ENCODE data around the gene C17orf67.
A peak's percentile ranks its signal among the peaks of the same experiment; 100 is the strongest.

Gene C17orf67

DNA sequence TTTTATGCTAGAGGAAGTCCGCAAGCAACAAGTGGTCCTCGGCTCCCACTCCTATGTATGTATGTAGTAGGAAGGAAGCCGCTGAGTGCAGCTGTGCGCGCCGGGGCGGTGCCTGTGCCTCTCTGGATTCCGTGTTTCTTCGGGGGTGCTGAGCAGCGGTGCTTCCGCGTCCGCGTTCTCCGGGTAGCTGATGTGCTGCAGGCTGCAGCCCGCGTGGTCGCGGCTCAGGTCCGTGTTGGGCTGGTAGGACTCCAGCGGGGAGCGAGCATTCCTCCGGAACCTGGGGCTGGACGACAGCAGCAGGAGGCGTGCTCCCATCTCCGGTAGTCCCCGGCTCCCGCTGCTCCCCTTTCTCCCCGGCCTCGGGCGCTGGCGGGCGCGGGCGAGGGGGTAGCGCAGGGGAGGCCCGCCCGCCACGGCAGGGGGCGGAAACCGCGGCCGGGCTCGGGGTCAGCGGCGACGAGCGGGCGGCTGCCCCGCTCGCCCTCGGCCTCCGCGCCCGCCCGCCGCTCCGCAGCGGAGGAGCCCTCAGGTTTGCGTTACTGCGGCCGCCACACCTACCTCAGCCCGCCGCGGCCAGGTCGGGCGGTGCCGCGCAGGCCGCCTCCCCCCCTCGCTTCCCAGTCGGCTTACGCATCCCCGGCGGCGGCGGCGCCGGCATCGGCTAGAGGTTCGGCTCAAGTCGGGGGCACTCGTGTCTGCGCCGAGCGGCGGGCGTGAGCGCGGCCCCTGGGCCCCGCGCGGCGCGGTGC lies 487 bp downstream of the C17orf67 start:
- DNase-seq (ENCODE audit: extremely low read depth, insufficient read length): peak; percentile 90
- H3K27me3 ChIP-seq (replicated peaks; ENCODE audit: control insufficient read depth, insufficient read depth, low read length): no peaks in the 10 kb centered on the region
- peaks cover 5% of the 10 kb centered on the region for H3K36me3 ChIP-seq (ENCODE audit: control insufficient read depth, insufficient read depth, low read length)

DNA sequence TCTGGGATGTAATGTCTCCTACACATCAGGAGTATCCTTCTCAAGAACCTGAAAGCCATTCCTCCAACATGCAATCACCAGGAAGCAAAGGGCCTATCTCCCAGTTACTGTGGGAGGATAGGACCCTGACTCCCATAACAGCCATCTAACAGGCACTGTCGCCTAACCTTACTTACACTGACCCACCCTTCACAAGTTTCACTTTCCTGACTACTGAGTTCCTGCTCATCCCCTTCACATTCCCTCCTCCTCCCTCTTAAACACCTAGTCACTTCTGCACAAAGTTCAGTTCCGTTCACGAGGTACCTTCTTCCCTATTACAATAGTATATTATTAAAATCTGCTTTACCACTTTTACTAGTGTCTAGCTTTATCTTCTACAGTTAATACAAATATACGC lies 1.3 kb downstream of the C17orf67 start:
- TF ChIP-seq, protein P1, sequence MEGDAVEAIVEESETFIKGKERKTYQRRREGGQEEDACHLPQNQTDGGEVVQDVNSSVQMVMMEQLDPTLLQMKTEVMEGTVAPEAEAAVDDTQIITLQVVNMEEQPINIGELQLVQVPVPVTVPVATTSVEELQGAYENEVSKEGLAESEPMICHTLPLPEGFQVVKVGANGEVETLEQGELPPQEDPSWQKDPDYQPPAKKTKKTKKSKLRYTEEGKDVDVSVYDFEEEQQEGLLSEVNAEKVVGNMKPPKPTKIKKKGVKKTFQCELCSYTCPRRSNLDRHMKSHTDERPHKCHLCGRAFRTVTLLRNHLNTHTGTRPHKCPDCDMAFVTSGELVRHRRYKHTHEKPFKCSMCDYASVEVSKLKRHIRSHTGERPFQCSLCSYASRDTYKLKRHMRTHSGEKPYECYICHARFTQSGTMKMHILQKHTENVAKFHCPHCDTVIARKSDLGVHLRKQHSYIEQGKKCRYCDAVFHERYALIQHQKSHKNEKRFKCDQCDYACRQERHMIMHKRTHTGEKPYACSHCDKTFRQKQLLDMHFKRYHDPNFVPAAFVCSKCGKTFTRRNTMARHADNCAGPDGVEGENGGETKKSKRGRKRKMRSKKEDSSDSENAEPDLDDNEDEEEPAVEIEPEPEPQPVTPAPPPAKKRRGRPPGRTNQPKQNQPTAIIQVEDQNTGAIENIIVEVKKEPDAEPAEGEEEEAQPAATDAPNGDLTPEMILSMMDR (IDR thresholded peaks at IDR 0.05; ENCODE audit: insufficient read depth, low read length, poor library complexity, severe bottlenecking): no peak
- Histone ChIP-seq H3K27me3 (replicated peaks; ENCODE audit: control insufficient read depth, insufficient read depth, low read length) (no peaks in the 10 kb centered on the region), H3K4me3 (replicated peaks; ENCODE audit: low read depth, low read length) (peak overlapping the region; percentile 87), H3K36me3 (ENCODE audit: control insufficient read depth, insufficient read depth, low read length) (peaks cover 5% of the 10 kb centered on the region)
- no peak for DNase-seq (ENCODE audit: extremely low read depth, insufficient read length)

More for the DNA sequence above, 487 bp downstream of the C17orf67 start:
- TF ChIP-seq, protein P1 (IDR thresholded peaks at IDR 0.05; ENCODE audit: insufficient read depth, low read length, poor library complexity, severe bottlenecking): no peak
- H3K4me3 ChIP-seq (replicated peaks; ENCODE audit: low read depth, low read length): peak overlapping the region; percentile 87

DNA sequence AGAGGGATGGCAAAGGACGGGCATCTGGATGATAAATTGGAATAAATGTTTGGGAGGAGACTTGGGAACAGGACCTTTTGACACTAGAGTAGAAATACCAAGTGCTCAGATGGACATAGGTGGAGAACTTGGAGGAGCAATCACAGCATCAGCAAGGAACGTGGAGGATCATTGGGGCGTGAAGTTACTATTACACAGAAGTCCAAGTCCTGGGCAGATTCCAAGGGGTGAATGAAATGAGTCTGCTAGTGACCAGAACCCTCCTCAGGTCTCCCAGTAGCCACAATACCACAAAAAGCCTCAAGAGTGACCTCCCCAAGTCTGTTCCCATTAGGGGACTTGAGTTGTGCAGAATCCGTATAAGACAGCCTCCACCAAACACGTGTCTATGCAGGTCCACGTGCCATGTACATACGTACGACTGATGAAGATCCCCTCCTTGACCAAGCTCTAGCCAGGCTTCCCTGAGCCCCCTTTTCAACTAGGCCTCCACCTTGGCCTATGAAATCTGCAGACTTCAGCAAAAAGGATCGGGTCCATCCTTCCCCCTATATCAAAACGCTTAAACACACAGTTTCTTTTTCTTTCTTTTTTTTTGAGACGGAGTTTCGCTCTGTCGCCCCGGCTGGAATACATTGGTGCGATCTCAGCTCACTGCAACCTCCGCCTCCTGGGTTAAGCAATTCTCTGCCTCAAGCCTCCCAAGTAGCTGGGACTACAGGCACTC lies 2.2 kb downstream of the C17orf67 start:
- no peak for DNase-seq (ENCODE audit: extremely low read depth, insufficient read length)
- Histone ChIP-seq H3K36me3 (ENCODE audit: control insufficient read depth, insufficient read depth, low read length) (peaks cover 5% of the 10 kb centered on the region), H3K4me3 (replicated peaks; ENCODE audit: low read depth, low read length) (no peak overlapping the region), H3K27me3 (replicated peaks; ENCODE audit: control insufficient read depth, insufficient read depth, low read length) (no peaks in the 10 kb centered on the region)
- TF ChIP-seq, protein P1 (IDR thresholded peaks at IDR 0.05; ENCODE audit: insufficient read depth, low read length, poor library complexity, severe bottlenecking): no peak

DNA sequence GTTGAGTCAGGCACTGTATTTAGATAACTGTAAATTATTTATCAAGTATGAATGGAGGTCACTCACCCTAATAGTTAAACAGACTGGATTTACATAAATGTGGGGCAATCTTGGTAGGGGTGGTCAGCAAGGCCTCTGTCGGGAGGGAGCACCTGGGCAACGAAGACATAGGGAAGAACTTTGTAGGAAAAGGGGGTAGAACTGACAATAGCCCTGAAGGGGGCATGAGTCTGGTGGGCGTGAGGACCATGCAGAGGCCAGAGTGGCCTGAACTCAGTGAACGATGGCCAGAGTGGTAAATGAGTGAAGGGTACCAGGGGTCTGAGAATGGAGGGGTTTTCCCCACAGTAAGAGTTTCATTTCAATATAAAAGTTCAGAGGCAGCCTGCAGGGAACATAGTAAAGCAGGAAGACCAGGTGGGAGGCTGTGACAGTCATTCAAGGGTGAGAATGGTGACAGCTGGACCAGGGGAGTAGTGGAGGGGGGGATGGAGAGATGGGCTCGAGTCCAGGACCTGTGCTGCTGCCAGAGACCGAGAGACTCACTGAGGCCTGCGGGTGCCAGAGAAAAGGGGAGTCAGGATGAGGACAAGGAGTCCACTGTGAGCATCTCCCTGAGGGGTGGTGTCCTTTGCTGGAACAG lies 2.9 kb downstream of the C17orf67 start:
- no peak overlapping the region for H3K4me3 ChIP-seq (replicated peaks; ENCODE audit: low read depth, low read length)
- DNase-seq (ENCODE audit: extremely low read depth, insufficient read length): no peak
- TF ChIP-seq, protein P1 (IDR thresholded peaks at IDR 0.05; ENCODE audit: insufficient read depth, low read length, poor library complexity, severe bottlenecking): no peak
- no peaks in the 10 kb centered on the region for H3K27me3 ChIP-seq (replicated peaks; ENCODE audit: control insufficient read depth, insufficient read depth, low read length)
- peaks cover 5% of the 10 kb centered on the region for H3K36me3 ChIP-seq (ENCODE audit: control insufficient read depth, insufficient read depth, low read length)

DNA sequence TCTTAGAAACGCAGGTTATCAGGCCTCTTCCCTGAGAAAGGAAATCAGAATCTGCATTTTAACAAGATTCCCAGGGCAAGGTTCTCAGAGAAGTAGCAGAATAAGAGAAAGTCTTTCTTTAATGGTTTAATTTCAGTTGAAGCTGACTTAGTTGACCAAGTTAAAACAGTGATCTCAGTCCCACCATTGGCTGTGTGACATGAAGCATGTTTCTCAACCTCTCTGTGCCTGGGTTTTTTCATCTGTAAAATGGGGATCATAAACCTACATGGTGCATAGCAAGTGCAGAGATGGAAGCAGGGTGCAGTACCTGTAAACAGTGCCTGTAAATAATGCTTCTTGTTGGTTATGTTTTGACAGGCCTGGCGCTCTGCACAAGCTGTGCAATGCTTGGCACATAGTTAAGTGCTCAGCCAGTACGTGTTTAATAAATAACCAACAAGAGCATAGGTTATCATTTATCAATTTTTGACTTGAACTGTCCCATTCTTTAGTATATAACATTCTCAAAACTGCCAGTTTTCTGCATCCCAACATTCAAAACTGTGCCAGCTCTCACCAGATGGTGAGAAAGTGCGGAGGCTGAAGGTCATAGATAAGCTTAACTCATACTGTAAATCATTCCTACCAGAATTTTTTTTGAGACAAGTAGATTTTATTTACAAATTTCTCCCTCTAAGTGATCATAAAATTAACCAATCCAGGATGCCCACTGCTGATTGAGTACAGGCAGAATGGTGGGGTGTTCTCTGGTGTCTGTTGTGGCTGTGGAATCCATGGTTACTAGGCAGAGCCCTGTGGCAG lies 6.9 kb downstream of the C17orf67 start:
- Histone ChIP-seq H3K4me3 (replicated peaks; ENCODE audit: low read depth, low read length) (no peak overlapping the region), H3K27me3 (replicated peaks; ENCODE audit: control insufficient read depth, insufficient read depth, low read length) (no peaks in the 10 kb centered on the region), H3K36me3 (ENCODE audit: control insufficient read depth, insufficient read depth, low read length) (peaks cover 5% of the 10 kb centered on the region)
- TF ChIP-seq, protein P1 (IDR thresholded peaks at IDR 0.05; ENCODE audit: insufficient read depth, low read length, poor library complexity, severe bottlenecking): no peak
- no peak for DNase-seq (ENCODE audit: extremely low read depth, insufficient read length)

All from GM06990 (cell line).